Measurements from ENCODE around the gene RNF115. TPM values are rescaled to one million over a fixed set of nuclear protein-coding genes. Genes with fewer than 3 reads are reported as not detected.

RNF115 gene
- polyA plus RNA-seq, 1 donor, result 18.0 TPM

- no peak for DNase-seq (ENCODE audit: low read depth)
Measured at GRCh38 chr1:145701306-145701862, 122.5 kb downstream of the RNF115 start.

DNA sequence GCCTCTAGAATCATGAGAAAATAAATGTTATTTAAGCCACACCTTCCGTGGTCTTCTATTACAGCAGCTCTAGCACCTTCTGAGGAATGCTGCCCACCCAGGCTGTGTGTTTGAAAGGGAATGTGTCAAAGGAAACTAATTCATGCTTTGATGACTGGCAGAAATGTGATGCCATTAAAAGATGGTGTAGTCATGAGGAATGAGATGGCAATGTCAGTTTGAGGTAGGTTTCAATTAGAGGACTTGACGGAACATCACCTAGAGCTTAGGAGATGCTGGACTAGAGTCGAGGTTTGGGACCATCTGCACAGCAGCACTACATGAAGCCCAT is 127.3 kb downstream of the RNF115 start:
- DNase-seq (ENCODE audit: low read depth), result no peak

- DNase-seq (ENCODE audit: low read depth), result no peak
Measured at GRCh38 chr1:145695821-145696629, 127.9 kb downstream of the RNF115 start.

- DNase-seq (ENCODE audit: low read depth), result no peak
Measured at GRCh38 chr1:145692785-145693443, 131.0 kb downstream of the RNF115 start.

DNA sequence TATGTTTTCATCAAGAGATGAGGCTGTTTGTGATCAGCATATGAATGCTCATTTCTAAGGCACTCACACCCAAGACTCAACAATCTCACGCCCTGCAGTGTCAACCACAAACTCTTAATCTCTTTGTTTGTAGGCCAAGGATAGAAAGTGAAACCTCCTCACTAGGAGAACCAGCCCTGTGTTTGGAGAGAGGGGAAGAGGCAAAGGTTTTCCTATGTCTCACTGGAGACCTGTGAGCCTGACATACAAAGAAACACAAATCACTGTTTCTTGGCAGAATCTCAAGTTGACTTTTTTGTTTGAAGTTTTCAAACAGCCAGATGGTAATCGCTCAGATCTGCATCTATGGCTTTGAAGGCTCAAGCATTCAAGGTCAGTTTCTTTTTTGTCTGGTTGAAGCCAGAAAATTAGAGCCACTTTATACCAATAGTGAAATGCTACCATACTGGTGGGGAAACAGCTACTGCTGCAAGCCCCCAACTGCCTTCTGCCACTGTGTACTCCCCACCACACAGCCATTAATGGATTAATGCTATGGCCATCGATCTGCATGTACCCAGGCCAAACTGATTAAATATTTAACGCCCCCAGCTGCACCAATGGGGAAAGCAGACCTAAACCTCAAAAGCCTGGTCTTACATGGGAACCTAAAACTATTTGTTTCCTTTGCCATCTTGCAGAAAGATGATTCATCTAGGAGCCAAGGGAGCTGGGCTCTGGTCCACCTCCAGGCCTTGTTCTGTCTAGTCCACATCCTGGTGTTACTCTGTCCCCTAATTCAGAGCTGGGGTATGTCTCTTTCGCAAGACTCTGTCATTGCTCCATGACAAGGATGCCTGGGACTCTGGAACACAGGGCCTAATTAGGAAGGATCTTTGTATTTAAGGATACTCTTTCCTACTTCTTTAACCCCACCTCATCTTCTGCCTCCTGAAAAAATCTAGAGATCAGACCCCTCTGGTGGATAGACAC is 133.0 kb downstream of the RNF115 start:
- no peak for DNase-seq (ENCODE audit: low read depth)

GRCh38 chr1:145689922-145690321 is 134.0 kb downstream of the RNF115 start:
- DNase-seq (ENCODE audit: low read depth), result no peak

GRCh38 chr1:145688924-145689323 is 135.0 kb downstream of the RNF115 start:
- DNase-seq (ENCODE audit: low read depth), result no peak

Other genes with a start within 250 kb of the RNF115 start
- 11.3 TPM for gene GPR89A, start 216.1 kb downstream of the RNF115 start, polyA plus RNA-seq (ENCODE audit: insufficient read length)
- 0.87 TPM for gene PDZK1, start 116.7 kb downstream of the RNF115 start, polyA plus RNA-seq (ENCODE audit: insufficient read length)
- 0.87 TPM for gene CD160, start 104.6 kb downstream of the RNF115 start, polyA plus RNA-seq (ENCODE audit: insufficient read length)
- 20.2 TPM for gene POLR3C, start 105 bp upstream of the RNF115 start, polyA plus RNA-seq (ENCODE audit: insufficient read length)
- 17.7 TPM for gene NUDT17, start 21.5 kb upstream of the RNF115 start, polyA plus RNA-seq (ENCODE audit: insufficient read length)
- 41.0 TPM for gene PIAS3, start 35.0 kb upstream of the RNF115 start, polyA plus RNA-seq (ENCODE audit: insufficient read length)
- gene ANKRD35, start 61.8 kb upstream of the RNF115 start, polyA plus RNA-seq (ENCODE audit: insufficient read length), result 2.9 TPM
- gene ITGA10, start 86.0 kb upstream of the RNF115 start, polyA plus RNA-seq (ENCODE audit: insufficient read length), result 7.5 TPM
- gene PEX11B, start 94.6 kb upstream of the RNF115 start, polyA plus RNA-seq (ENCODE audit: insufficient read length), result 22.5 TPM
- 118 TPM for gene RBM8A, start 103.4 kb upstream of the RNF115 start, polyA plus RNA-seq (ENCODE audit: insufficient read length)
- 25.5 TPM for gene LIX1L, start 133.9 kb upstream of the RNF115 start, polyA plus RNA-seq (ENCODE audit: insufficient read length)
- gene ANKRD34A, start 140.5 kb upstream of the RNF115 start, polyA plus RNA-seq (ENCODE audit: insufficient read length), result 0.95 TPM
- 39.6 TPM for gene POLR3GL, start 140.6 kb upstream of the RNF115 start, polyA plus RNA-seq (ENCODE audit: insufficient read length)
- gene TXNIP, start 172.5 kb upstream of the RNF115 start, polyA plus RNA-seq (ENCODE audit: insufficient read length), result 238 TPM
- 258 TPM for gene HJV, start 197.6 kb upstream of the RNF115 start, polyA plus RNA-seq (ENCODE audit: insufficient read length)